LNCAP (cell line): ENCODE results near the gene BOLA1.

Experiments
- TF ChIP-seq, protein P1 (sequence below): fragments of 450-650 bp; IDR thresholded peaks from 2 replicates; pipeline ENCODE4 v1.5.1; 2017; ENCODE audit warnings: mild to moderate bottlenecking

The BOLA1 gene

DNA sequence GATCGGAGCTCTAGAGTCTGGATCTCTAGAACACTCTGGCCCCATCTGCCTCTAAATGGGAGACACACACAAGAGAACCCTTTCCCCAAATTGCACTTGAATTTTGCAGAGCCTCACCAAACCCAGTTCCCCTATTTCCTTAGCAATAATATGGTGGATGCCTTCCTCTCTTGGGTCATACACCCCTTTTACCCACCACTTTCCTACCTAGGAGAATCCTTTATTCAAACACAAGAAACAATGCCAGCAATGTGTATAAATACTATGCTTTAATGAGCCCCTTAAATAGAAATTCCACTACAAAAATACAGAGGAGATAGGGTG, 29.0 kb downstream of the BOLA1 start:
- TF ChIP-seq, protein P1, sequence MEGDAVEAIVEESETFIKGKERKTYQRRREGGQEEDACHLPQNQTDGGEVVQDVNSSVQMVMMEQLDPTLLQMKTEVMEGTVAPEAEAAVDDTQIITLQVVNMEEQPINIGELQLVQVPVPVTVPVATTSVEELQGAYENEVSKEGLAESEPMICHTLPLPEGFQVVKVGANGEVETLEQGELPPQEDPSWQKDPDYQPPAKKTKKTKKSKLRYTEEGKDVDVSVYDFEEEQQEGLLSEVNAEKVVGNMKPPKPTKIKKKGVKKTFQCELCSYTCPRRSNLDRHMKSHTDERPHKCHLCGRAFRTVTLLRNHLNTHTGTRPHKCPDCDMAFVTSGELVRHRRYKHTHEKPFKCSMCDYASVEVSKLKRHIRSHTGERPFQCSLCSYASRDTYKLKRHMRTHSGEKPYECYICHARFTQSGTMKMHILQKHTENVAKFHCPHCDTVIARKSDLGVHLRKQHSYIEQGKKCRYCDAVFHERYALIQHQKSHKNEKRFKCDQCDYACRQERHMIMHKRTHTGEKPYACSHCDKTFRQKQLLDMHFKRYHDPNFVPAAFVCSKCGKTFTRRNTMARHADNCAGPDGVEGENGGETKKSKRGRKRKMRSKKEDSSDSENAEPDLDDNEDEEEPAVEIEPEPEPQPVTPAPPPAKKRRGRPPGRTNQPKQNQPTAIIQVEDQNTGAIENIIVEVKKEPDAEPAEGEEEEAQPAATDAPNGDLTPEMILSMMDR: no peak

GRCh38 chr1:149929856-149930255, 30.5 kb downstream of the BOLA1 start:
- TF ChIP-seq, protein P1: no peak

GRCh38 chr1:149931212-149931790, 31.9 kb downstream of the BOLA1 start:
- TF ChIP-seq, protein P1: no peak

DNA sequence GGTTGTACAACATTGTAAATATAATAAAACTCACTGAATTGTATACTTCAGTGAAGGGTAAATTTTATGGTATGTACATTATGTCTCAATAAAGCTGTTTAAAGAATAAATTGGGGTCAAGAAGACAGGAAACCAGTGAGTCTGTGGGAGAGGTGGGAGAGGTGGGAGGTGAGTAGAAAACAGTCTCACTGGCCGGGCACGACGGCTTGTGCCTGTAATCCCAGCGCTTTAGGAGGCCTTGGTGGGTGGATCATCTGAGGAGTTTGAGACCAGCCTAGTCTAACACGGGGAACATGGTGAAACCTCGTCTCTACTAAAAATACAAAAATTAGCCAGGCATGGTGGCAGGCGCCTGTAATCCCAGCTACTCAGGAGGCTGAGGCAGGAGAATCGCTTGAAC, 33.1 kb downstream of the BOLA1 start:
- TF ChIP-seq, protein P1: no peak

DNA sequence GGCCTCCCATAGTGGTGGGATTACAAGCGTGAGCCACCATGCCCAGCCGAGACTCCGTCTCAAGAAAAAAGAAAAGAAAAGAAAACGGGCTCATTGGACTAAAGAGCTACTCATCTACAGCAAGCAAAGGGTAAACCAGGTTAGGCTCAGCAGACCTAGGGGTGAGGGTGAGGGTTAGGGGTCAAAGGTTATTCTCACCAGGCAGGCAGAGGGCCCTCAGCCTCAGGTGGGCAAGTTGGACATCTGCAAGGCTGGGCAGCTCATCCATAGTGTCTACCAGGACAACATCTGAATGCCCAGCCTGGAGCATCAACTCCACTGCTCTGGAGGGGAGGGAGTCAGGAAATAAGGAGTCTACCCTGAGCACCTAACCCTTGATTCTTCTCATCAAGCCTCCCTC, 33.8 kb downstream of the BOLA1 start:
- TF ChIP-seq, protein P1: no peak

GRCh38 chr1:149934356-149934755, 35.0 kb downstream of the BOLA1 start:
- TF ChIP-seq, protein P1: no peak

DNA sequence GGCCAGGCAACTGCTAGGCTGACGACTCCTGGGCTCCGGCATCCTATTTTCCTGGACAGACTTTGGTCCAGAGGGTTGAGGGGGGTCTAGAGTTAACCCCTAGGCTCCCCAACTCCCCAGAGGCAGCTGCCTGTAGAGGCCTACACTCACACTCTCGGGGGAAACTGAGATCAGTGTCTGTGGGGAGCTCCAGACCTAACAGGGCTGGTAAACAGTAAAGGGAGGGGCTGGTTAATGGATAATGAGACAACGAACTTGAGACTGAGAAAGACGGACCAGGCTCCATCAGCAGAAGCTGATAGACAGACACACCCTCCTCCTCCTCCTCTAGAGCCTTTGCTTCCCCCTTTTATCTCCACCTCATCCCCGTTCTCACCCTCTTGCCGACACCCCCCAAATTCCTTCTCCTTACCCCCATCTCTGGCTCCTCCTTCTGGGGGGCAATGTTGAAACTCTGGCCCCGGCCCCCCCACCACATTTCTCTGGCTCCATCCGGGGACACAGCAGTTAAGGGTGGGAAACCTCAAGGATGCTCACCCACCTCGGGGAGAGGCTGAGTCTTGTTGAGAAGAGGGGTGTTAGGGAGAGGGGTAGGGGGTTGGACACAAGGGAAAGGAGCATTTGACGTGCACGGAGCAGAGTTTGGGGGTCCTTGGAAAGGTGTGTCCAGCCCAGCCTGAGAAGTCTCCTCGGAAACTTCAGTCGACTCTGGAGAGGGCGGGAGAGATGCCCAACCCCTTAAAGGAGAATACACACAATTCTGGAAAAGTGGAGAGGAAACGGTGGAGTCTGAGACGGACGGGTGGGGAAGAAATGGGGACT, 37.0 kb downstream of the BOLA1 start, which contains the start of gene MTMR11:
MTMR11 (minus strand) TSS at position 710 of the 822 bp plus-strand sequence; CDS start at position 478, 232 bp downstream.
- TF ChIP-seq, protein P1: no peak
